ENCODE results near the gene PRR9. TPM values are rescaled to one million over a fixed set of nuclear protein-coding genes. Genes with fewer than 3 reads are reported as not detected.

Gene PRR9
- total RNA-seq, 2 experiments from 2014 or later: not detected

DNA sequence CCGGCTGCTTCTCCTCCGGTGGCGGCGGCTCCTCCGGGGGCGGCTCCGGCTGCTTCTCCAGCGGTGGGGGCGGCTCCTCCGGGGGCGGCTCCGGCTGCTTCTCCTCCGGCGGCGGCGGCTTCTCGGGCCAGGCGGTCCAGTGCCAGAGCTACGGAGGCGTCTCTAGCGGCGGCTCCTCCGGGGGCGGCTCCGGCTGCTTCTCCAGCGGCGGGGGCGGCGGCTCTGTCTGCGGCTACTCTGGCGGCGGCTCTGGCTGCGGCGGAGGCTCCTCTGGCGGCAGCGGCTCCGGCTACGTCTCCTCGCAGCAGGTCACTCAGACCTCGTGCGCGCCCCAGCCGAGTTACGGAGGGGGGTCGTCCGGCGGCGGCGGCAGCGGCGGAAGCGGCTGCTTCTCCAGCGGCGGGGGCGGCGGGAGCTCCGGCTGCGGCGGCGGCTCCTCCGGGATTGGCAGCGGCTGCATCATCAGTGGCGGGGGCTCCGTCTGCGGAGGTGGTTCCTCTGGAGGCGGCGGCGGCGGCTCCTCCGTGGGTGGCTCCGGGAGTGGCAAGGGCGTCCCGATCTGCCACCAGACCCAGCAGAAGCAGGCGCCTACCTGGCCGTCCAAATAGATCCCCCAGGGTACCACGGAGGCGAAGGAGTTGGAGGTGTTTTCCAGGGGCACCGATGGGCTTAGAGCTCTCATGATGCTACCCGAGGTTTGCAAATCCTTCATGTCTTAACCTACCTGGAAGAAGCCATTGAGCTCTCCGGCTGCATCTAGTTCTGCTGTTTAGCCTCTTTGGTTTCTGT is 44.1 kb downstream of the PRR9 start:
- ATAC-seq (ENCODE audit: low read depth) (no peak), DNase-seq (peak; percentile 35)
- Mint-ChIP-seq H3K27ac (no peak overlapping the region), H3K4me3 (peak overlapping the region; percentile 12), H3K27me3 (peaks cover 59% of the 10 kb centered on the region), H3K9me3 (no peaks in the 10 kb centered on the region), H3K36me3 (no peaks in the 10 kb centered on the region), H3K4me1 (peaks cover 10% of the 10 kb centered on the region)
- POLR2A ChIA-PET: no interaction called here

GRCh38 chr1:153262070-153262366 is 44.6 kb downstream of the PRR9 start:
- ATAC-seq (ENCODE audit: low read depth) (no peak), DNase-seq (no peak)
- Mint-ChIP-seq H3K4me1 (peaks cover 10% of the 10 kb centered on the region), H3K4me3 (peak overlapping the region; percentile 12), H3K27me3 (peaks cover 65% of the 10 kb centered on the region), H3K9me3 (no peaks in the 10 kb centered on the region), H3K36me3 (no peaks in the 10 kb centered on the region), H3K27ac (no peak overlapping the region)
- POLR2A ChIA-PET: no interaction called here

- Mint-ChIP-seq H3K4me3 (no peak overlapping the region), H3K27me3 (peaks cover 69% of the 10 kb centered on the region), H3K27ac (no peak overlapping the region), H3K9me3 (no peaks in the 10 kb centered on the region), H3K36me3 (no peaks in the 10 kb centered on the region), H3K4me1 (peaks cover 10% of the 10 kb centered on the region)
- DNase-seq: no peak
- POLR2A ChIA-PET: interaction anchor here (0.7 kb wide), 1 partner anchor 50 kb away, joined by 3 read pairs; no protein-coding TSS in a partner anchor
- no peak for ATAC-seq (ENCODE audit: low read depth)
Observed at GRCh38 chr1:153262462-153263157, 45.2 kb downstream of the PRR9 start.

- Mint-ChIP-seq H3K36me3 (no peaks in the 10 kb centered on the region), H3K4me3 (no peak overlapping the region), H3K4me1 (peaks cover 8% of the 10 kb centered on the region), H3K9me3 (no peaks in the 10 kb centered on the region), H3K27ac (no peak overlapping the region), H3K27me3 (peaks cover 70% of the 10 kb centered on the region)
- no peak for DNase-seq
- POLR2A ChIA-PET: no interaction called here
- no peak for ATAC-seq (ENCODE audit: low read depth)
Observed at GRCh38 chr1:153265457-153265856, 48.1 kb downstream of the PRR9 start.

Other genes starting within 250 kb of the PRR9 start
- gene SPRR4, start 246.9 kb upstream of the PRR9 start, total RNA-seq: not detected
- not detected for gene SPRR1A, start 233.5 kb upstream of the PRR9 start, total RNA-seq
- gene SPRR3, start 215.8 kb upstream of the PRR9 start, total RNA-seq: not detected
- not detected for gene SPRR1B, start 186.4 kb upstream of the PRR9 start, total RNA-seq
- not detected for gene SPRR2D, start 176.5 kb upstream of the PRR9 start, total RNA-seq
- not detected for gene SPRR2A, start 160.1 kb upstream of the PRR9 start, total RNA-seq
- gene SPRR2B, start 146.0 kb upstream of the PRR9 start, total RNA-seq: not detected
- not detected for gene SPRR2E, start 123.1 kb upstream of the PRR9 start, total RNA-seq
- gene SPRR2F, start 104.1 kb upstream of the PRR9 start, total RNA-seq: not detected
- gene SPRR2G, start 66.7 kb upstream of the PRR9 start, total RNA-seq: not detected
- not detected for gene LELP1, start 14.2 kb upstream of the PRR9 start, total RNA-seq
- not detected for gene LORICRIN, start 42.1 kb downstream of the PRR9 start, total RNA-seq
- not detected for gene PGLYRP3, start 95.4 kb downstream of the PRR9 start, total RNA-seq
- not detected for gene PGLYRP4, start 131.3 kb downstream of the PRR9 start, total RNA-seq
- gene S100A9, start 140.3 kb downstream of the PRR9 start, total RNA-seq: 1 to 10 TPM; 4.5 to 4.8 TPM
- gene S100A12, start 158.0 kb downstream of the PRR9 start, total RNA-seq: not detected
- 1 to 10 TPM in 1 of 2 experiments, under 1 TPM in 1; 0.94 to 1.2 TPM for gene S100A8, start 173.5 kb downstream of the PRR9 start, total RNA-seq
- not detected for gene S100A7A, start 198.9 kb downstream of the PRR9 start, total RNA-seq
- not detected for gene S100A7, start 243.1 kb downstream of the PRR9 start, total RNA-seq

All from activated naive CD8-positive, alpha-beta T cell treated with anti-CD3 and anti-CD28 coated beads, Interleukin-2, amount 10 ng/mL, durations not matched to agents 7 days and 5 days (primary cell).